HEK293T (cell line): ENCODE data around the gene RBFOX2.

Source experiments
- BHLHE40 ChIP-seq: fragments of 450-650 bp; IDR thresholded peaks from 2 replicates; pipeline ENCODE4 v1.6.1; 2016; ENCODE audit warnings: mild to moderate bottlenecking, moderate library complexity, borderline replicate concordance
- ELF4 ChIP-seq: fragments of 450-650 bp; IDR thresholded peaks from 2 replicates; pipeline ENCODE4 v1.6.1; 2017; ENCODE audit warnings: antibody characterized with exemption
- FOXA1 ChIP-seq: fragments of 450-650 bp; IDR thresholded peaks from 2 replicates; pipeline ENCODE4 v1.6.1; 2016; ENCODE audit warnings: mild to moderate bottlenecking
- FOXK2 ChIP-seq: fragments of 450-650 bp; IDR thresholded peaks from 2 replicates; pipeline ENCODE4 v1.6.1; 2016; ENCODE audit warnings: mild to moderate bottlenecking
- FOXM1 ChIP-seq: fragments of 450-650 bp; IDR thresholded peaks from 2 replicates; pipeline ENCODE4 v1.6.1; 2017; ENCODE audit warnings: mild to moderate bottlenecking, borderline replicate concordance
- SP1 ChIP-seq: fragments of 450-650 bp; IDR thresholded peaks from 2 replicates; pipeline ENCODE4 v1.6.1; 2017
- SUZ12 ChIP-seq: fragments of 450-650 bp; IDR thresholded peaks from 2 replicates; pipeline ENCODE4 v1.6.1; 2016; ENCODE audit warnings: mild to moderate bottlenecking

DNA sequence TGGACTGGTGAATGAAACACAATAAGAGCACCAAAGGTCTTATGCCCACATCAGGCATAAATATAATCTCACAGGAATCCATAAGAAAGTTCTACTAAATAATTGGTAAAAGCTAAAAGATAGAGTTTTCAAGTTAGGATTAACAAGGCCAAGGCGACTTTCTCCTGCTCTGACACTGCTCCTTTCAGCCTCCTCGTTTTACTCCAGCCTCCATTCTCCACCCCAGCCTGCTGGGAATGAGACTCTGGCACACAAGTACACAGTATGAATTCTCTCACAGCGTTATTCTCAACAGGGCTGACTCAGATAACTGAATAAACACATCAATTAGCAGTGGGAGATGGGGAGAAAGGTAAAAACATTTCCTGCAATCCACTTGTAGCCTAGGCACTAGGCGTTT, 216.0 kb downstream of the RBFOX2 start:
- TF ChIP-seq FOXM1 (no peak), SP1 (no peak), SUZ12 (no peak), ELF4 (no peak), FOXA1 (no peak), FOXK2 (no peak), BHLHE40 (no peak)
